ENCODE results near the gene NRTN. TPM values are rescaled to one million over a fixed set of nuclear protein-coding genes. Genes with fewer than 3 reads are reported as not detected.

Gene NRTN
- total and polyA plus RNA-seq, 2 experiments from 2014 or later: not detected

DNA sequence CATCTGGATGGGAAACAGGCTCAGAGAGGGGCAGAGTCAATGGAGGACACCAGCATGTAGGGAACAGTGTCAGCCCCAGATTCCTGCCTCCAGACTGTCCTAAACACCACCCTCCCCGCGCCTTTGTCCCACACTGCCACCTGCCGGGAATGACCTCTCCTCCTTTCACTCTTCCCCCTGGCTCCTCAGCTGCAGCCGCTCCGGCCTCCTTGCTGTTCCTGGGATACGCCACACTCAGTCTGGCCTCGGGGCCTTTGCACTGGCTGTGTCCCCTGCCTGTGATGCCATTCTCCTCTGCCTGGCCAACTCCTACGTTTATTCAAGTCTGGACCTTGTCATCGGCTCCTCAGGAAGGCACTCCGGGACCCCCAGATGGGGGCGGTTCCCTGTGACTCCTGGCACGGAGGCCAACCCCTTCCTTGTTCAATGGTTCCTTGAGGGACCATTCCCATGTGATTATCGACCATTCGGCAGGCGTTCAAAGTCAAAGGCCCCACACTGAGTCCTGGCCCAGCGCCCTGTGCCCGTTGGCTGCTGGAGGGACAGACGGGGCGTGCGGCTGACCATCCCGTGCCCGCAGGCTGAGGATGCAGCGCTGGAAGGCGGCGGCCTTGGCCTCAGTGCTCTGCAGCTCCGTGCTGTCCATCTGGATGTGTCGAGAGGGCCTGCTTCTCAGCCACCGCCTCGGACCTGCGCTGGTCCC is 18.9 kb downstream of the NRTN start:
- 76 to 78% methylated on average over 25 to 30 of the region's 30 CpGs for WGBS, 2 experiments (ENCODE audit: low coverage in 1 of 2, low lambda C conversion rate in 2 of 2, missing lambda C conversion rate in 2 of 2)
- no peaks in the 10 kb centered on the region for H4K20me1 ChIP-seq (ENCODE audit: insufficient read depth)
- TF ChIP-seq EZH2phosphoT487 (IDR thresholded peaks at IDR 0.05; ENCODE audit: insufficient read depth, low read depth) (no peak), EZH2 (IDR thresholded peaks at IDR 0.05; ENCODE audit: insufficient read depth, poor library complexity, severe bottlenecking) (no peak)
- H3K4me1 ChIP-seq (ENCODE audit: insufficient read depth): no peaks in the 10 kb centered on the region
- H3K9me2 ChIP-seq (ENCODE audit: insufficient read depth): no peaks in the 10 kb centered on the region
- H3K27me3 ChIP-seq (replicated peaks; ENCODE audit: insufficient read depth): no peaks in the 10 kb centered on the region; the same call in 1 of the 2 replicates
- in situ Hi-C loops (cut with MboI): no loop called here
- no peak overlapping the region for H2AFZ ChIP-seq
- no peak overlapping the region for H3K9ac ChIP-seq
- H3K27ac ChIP-seq: no peak overlapping the region
- H3K9me3 ChIP-seq (ENCODE audit: low read depth): no peaks in the 10 kb centered on the region
- no peak for DNase-seq
- H3K79me2 ChIP-seq (ENCODE audit: insufficient read depth): no peaks in the 10 kb centered on the region
- H3K4me2 ChIP-seq (ENCODE audit: unreplicated experiment): no peak overlapping the region
- H3F3A ChIP-seq (ENCODE audit: insufficient read depth): no peaks in the 10 kb centered on the region
- no peak overlapping the region for H3K4me3 ChIP-seq
- H3K36me3 ChIP-seq (ENCODE audit: low read depth): no peaks in the 10 kb centered on the region

DNA sequence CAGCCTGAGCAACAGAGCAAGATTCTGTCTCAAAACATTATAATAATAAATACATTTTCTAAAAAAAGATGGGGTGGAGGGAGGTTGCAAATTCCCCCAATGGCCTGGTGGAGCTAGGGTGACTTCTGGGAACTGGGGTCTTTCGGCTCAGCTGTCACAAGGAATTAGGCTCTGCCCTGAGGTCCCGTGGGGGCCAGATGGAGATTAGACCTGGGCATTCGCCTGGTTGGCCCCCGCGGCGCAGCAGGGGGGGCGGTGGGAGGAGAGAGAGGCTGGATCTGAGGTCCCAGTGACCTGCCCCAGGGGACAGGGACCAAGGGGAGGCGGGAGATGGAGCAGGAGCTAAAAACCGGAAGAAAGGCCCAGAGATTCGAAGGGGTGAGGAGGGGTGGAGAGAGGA is 19.9 kb downstream of the NRTN start:
- Histone ChIP-seq H3K4me1 (ENCODE audit: insufficient read depth) (no peaks in the 10 kb centered on the region), H3K36me3 (ENCODE audit: low read depth) (no peaks in the 10 kb centered on the region), H3F3A (ENCODE audit: insufficient read depth) (no peaks in the 10 kb centered on the region), H3K27ac (no peak overlapping the region), H3K4me2 (ENCODE audit: unreplicated experiment) (no peak overlapping the region), H2AFZ (no peak overlapping the region), H3K4me3 (no peak overlapping the region), H3K27me3 (replicated peaks; ENCODE audit: insufficient read depth) (no peaks in the 10 kb centered on the region; the same call in 1 of the 2 replicates), H4K20me1 (ENCODE audit: insufficient read depth) (no peaks in the 10 kb centered on the region), H3K9ac (no peak overlapping the region), H3K9me3 (ENCODE audit: low read depth) (no peaks in the 10 kb centered on the region), H3K79me2 (ENCODE audit: insufficient read depth) (no peaks in the 10 kb centered on the region), H3K9me2 (ENCODE audit: insufficient read depth) (no peaks in the 10 kb centered on the region)
- no peak for DNase-seq
- 67 to 78% methylated on average over 9 to 10 of the region's 10 CpGs for WGBS, 2 experiments (ENCODE audit: low coverage in 1 of 2, low lambda C conversion rate in 2 of 2, missing lambda C conversion rate in 2 of 2)
- no peak for TF ChIP-seq EZH2phosphoT487 (IDR thresholded peaks at IDR 0.05; ENCODE audit: insufficient read depth, low read depth)
- no peak for TF ChIP-seq EZH2 (IDR thresholded peaks at IDR 0.05; ENCODE audit: insufficient read depth, poor library complexity, severe bottlenecking)
- in situ Hi-C loops (cut with MboI): no loop called here

DNA sequence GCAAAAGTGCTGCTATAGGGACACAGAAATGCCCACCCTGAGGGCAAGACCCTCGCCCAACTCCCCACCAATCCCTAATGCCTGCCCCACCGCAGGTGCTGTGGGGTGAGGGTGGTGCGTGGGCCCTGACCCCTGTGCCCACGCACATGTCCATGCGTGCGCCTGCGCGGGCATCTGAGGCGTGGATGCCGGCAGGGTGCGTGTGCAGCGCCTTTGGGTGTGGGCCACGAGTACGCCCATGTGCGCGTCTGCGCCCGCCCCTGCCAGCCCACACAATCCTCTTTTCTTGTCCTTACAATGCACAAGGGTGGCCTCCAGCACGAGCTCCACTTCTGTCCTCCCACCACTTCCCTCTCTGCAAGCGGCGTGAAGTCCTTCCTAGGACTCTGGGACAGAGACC is 20.3 kb downstream of the NRTN start:
- DNase-seq: no peak
- H3F3A ChIP-seq (ENCODE audit: insufficient read depth): no peaks in the 10 kb centered on the region
- no peak overlapping the region for H3K4me2 ChIP-seq (ENCODE audit: unreplicated experiment)
- 77 to 87% methylated on average over 21 of the region's 21 CpGs for WGBS, 2 experiments (ENCODE audit: low coverage in 1 of 2, low lambda C conversion rate in 2 of 2, missing lambda C conversion rate in 2 of 2)
- H3K4me1 ChIP-seq (ENCODE audit: insufficient read depth): no peaks in the 10 kb centered on the region
- TF ChIP-seq EZH2phosphoT487 (IDR thresholded peaks at IDR 0.05; ENCODE audit: insufficient read depth, low read depth) (no peak), EZH2 (IDR thresholded peaks at IDR 0.05; ENCODE audit: insufficient read depth, poor library complexity, severe bottlenecking) (no peak)
- no peak overlapping the region for H3K4me3 ChIP-seq
- no peaks in the 10 kb centered on the region for H3K9me2 ChIP-seq (ENCODE audit: insufficient read depth)
- H3K27ac ChIP-seq: no peak overlapping the region
- H4K20me1 ChIP-seq (ENCODE audit: insufficient read depth): no peaks in the 10 kb centered on the region
- no peaks in the 10 kb centered on the region for H3K36me3 ChIP-seq (ENCODE audit: low read depth)
- no peaks in the 10 kb centered on the region; the same call in 1 of the 2 replicates for H3K27me3 ChIP-seq (replicated peaks; ENCODE audit: insufficient read depth)
- no peaks in the 10 kb centered on the region for H3K9me3 ChIP-seq (ENCODE audit: low read depth)
- H2AFZ ChIP-seq: no peak overlapping the region
- H3K79me2 ChIP-seq (ENCODE audit: insufficient read depth): no peaks in the 10 kb centered on the region
- H3K9ac ChIP-seq: no peak overlapping the region
- in situ Hi-C loops (cut with MboI): no loop called here

DNA sequence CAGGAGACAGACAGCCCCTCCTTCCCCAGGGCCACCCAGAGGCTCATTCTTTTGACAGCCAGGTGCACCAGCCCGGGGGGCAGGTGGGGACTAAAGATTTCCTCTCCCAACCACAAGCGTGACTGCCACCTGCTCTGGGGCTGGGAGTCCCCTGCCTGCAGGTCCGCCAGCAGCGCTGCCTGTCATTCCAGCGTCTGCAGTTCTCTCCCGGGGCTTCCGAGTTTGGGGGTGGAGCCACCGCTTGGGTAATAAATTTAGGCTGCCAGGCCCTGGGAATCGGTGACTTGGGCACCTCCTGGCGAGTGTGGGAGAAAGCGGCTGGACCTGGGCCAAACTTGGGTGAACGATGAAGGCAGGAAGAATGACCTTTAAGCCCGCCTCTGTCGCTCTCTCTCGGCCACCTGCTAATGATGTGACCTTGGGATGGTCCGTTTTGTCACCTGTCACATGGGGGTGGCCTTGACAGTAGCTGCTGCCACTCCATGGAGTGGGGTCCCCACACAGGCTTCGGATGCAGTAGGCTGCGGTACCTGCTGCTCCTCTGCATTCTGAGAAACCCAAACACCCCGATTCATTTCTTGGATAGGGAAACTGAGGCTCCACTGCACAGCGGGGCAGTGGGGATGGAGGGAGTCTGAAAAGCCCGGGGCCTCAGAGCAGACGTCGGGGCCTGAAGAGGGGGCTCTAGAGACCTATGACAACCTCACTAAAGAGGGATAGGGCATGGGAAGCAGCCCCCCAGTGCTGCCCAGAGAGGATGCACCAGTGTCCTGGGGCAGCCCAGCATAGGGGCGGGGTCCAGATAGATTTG is 21.9 kb downstream of the NRTN start:
- H3K36me3 ChIP-seq (ENCODE audit: low read depth): no peaks in the 10 kb centered on the region
- no peaks in the 10 kb centered on the region for H3F3A ChIP-seq (ENCODE audit: insufficient read depth)
- in situ Hi-C loops (cut with MboI): no loop called here
- no peak overlapping the region for H3K9ac ChIP-seq
- no peaks in the 10 kb centered on the region for H3K4me1 ChIP-seq (ENCODE audit: insufficient read depth)
- H3K9me2 ChIP-seq (ENCODE audit: insufficient read depth): no peaks in the 10 kb centered on the region
- H2AFZ ChIP-seq: no peak overlapping the region
- H3K9me3 ChIP-seq (ENCODE audit: low read depth): no peaks in the 10 kb centered on the region
- DNase-seq: peak; percentile 67
- H3K4me3 ChIP-seq: no peak overlapping the region
- H3K79me2 ChIP-seq (ENCODE audit: insufficient read depth): no peaks in the 10 kb centered on the region
- TF ChIP-seq EZH2phosphoT487 (IDR thresholded peaks at IDR 0.05; ENCODE audit: insufficient read depth, low read depth) (no peak), EZH2 (IDR thresholded peaks at IDR 0.05; ENCODE audit: insufficient read depth, poor library complexity, severe bottlenecking) (no peak)
- H4K20me1 ChIP-seq (ENCODE audit: insufficient read depth): no peaks in the 10 kb centered on the region
- WGBS, 2 experiments (ENCODE audit: low coverage in 1 of 2, low lambda C conversion rate in 2 of 2, missing lambda C conversion rate in 2 of 2): 20 to 21% methylated on average over 24 of the region's 24 CpGs
- no peak overlapping the region for H3K27ac ChIP-seq
- H3K27me3 ChIP-seq (replicated peaks; ENCODE audit: insufficient read depth): no peaks in the 10 kb centered on the region; the same call in 1 of the 2 replicates
- no peak overlapping the region for H3K4me2 ChIP-seq (ENCODE audit: unreplicated experiment)

All from GM23248 (cell line).